Measurements from ENCODE around the gene ARHGAP22. TPM values are rescaled to one million over a fixed set of nuclear protein-coding genes. Genes with fewer than 3 reads are reported as not detected.
A peak's percentile ranks its signal among the peaks of the same experiment; 100 is the strongest.

ARHGAP22 gene
- total RNA-seq, 1 donor, result 60.2 TPM

- no peak for DNase-seq (ENCODE audit: low read depth)
- TF ChIP-seq CTCF (IDR thresholded peaks at IDR 0.05; ENCODE audit: insufficient read depth, low read length), result no peak
- H3K4me3 ChIP-seq (ENCODE audit: low read depth, low read length), result no peak overlapping the region
These were observed 194.4 kb downstream of the ARHGAP22 start for GRCh38 chr10:48410503-48410902.

- no peak for DNase-seq (ENCODE audit: low read depth)
- no peak for TF ChIP-seq CTCF (IDR thresholded peaks at IDR 0.05; ENCODE audit: insufficient read depth, low read length)
- no peak overlapping the region for H3K4me3 ChIP-seq (ENCODE audit: low read depth, low read length)
These were observed 198.2 kb downstream of the ARHGAP22 start for GRCh38 chr10:48406658-48407057.

- peak; percentile 28 for DNase-seq (ENCODE audit: low read depth)
- no peak for TF ChIP-seq CTCF (IDR thresholded peaks at IDR 0.05; ENCODE audit: insufficient read depth, low read length)
- H3K4me3 ChIP-seq (ENCODE audit: low read depth, low read length), result no peak overlapping the region
These were observed 198.7 kb downstream of the ARHGAP22 start for GRCh38 chr10:48406204-48406603.

- H3K4me3 ChIP-seq (ENCODE audit: low read depth, low read length), result no peak overlapping the region
- TF ChIP-seq CTCF (IDR thresholded peaks at IDR 0.05; ENCODE audit: insufficient read depth, low read length), result no peak
- peak; percentile 39 for DNase-seq (ENCODE audit: low read depth)
These were observed 200.2 kb downstream of the ARHGAP22 start for GRCh38 chr10:48404646-48405045.

GRCh38 chr10:48400850-48401220 is 204.0 kb downstream of the ARHGAP22 start:
- no peak overlapping the region for H3K4me3 ChIP-seq (ENCODE audit: low read depth, low read length)
- no peak for DNase-seq (ENCODE audit: low read depth)
- TF ChIP-seq CTCF (IDR thresholded peaks at IDR 0.05; ENCODE audit: insufficient read depth, low read length), result no peak

- no peak for DNase-seq (ENCODE audit: low read depth)
- TF ChIP-seq CTCF (IDR thresholded peaks at IDR 0.05; ENCODE audit: insufficient read depth, low read length), result no peak
- no peak overlapping the region for H3K4me3 ChIP-seq (ENCODE audit: low read depth, low read length)
These were observed 204.6 kb downstream of the ARHGAP22 start for GRCh38 chr10:48400129-48400849.

- TF ChIP-seq CTCF (IDR thresholded peaks at IDR 0.05; ENCODE audit: insufficient read depth, low read length), result no peak
- no peak overlapping the region for H3K4me3 ChIP-seq (ENCODE audit: low read depth, low read length)
- DNase-seq (ENCODE audit: low read depth), result no peak
These were observed 205.3 kb downstream of the ARHGAP22 start for GRCh38 chr10:48399551-48399950.
